Esophagus squamous epithelium (tissue), 4 donors: ENCODE data around the gene MOSMO.

Experiments used
- CTCF ChIP-seq, 6 experiments: fragments of 450-650 bp in 4 of 6; fragments of 200-600 bp in 2 of 6; sonication (generic) in 2 of 6; IDR thresholded peaks; one replicate each; pipeline ENCODE4 v1.5.1; 2016 to 2019; ENCODE audit warnings: antibody characterized with exemption in 6 of 6, mild to moderate bottlenecking in 4 of 6, moderate library complexity in 4 of 6
- POLR2A ChIP-seq, 4 donors: fragments of 450-650 bp; IDR thresholded peaks; one replicate each; pipeline ENCODE4 v1.6.1; 2017; ENCODE audit warnings: antibody characterized with exemption in 4 of 4, mild to moderate bottlenecking in 4 of 4, moderate library complexity in 3 of 4

- TF ChIP-seq CTCF (IDR thresholded peaks at IDR 0.05): no peak
- no peak for TF ChIP-seq POLR2A (IDR thresholded peaks at IDR 0.05)
Observed at GRCh38 chr16:22123146-22123545, 115.2 kb downstream of the MOSMO start.
